GM23248 (cell line): ENCODE data around the gene CMTR1. TPM values are rescaled to one million over a fixed set of nuclear protein-coding genes. Genes with fewer than 3 reads are reported as not detected.

Source experiments
- DNase-seq: peaks from one replicate; pipeline ENCODE4 v3.0.0-alpha.2; 2015
- H2AFZ ChIP-seq: fragments of 200-600 bp; sonication (generic); 2 replicates; pipeline ENCODE4 v1.6.1; 2016; ENCODE audit warnings: antibody characterized with exemption
- H3F3A ChIP-seq: fragments of 200-600 bp; sonication (generic); 2 replicates; pipeline ENCODE4 v1.6.1; 2016; ENCODE audit warnings: mild to moderate bottlenecking, antibody characterized with exemption, mixed run types; ENCODE audit not compliant: insufficient read depth
- H3K27ac ChIP-seq: fragments of 200-600 bp; sonication (generic); 2 replicates; pipeline ENCODE4 v1.5.1; 2016; ENCODE audit warnings: mild to moderate bottlenecking
- H3K27me3 ChIP-seq: fragments of 200-600 bp; sonication (generic); replicated peaks from 2 replicates; pipeline ENCODE4 v1.6.1; 2016; ENCODE audit warnings: mild to moderate bottlenecking; ENCODE audit not compliant: insufficient read depth
- H3K36me3 ChIP-seq: fragments of 200-600 bp; sonication (generic); 2 replicates; pipeline ENCODE4 v1.6.1; 2016; ENCODE audit warnings: low read depth, mild to moderate bottlenecking
- H3K4me1 ChIP-seq: fragments of 200-600 bp; sonication (generic); 2 replicates; pipeline ENCODE4 v1.6.1; 2016; ENCODE audit warnings: mild to moderate bottlenecking; ENCODE audit not compliant: insufficient read depth
- H3K4me2 ChIP-seq: fragments of 200-600 bp; sonication (generic); one replicate; pipeline ENCODE4 v1.6.1; 2016; ENCODE audit warnings: mild to moderate bottlenecking; ENCODE audit not compliant: unreplicated experiment
- H3K4me3 ChIP-seq: fragments of 200-600 bp; sonication (generic); 2 replicates; pipeline ENCODE4 v1.5.1; 2016; ENCODE audit warnings: mild to moderate bottlenecking
- H3K79me2 ChIP-seq: fragments of 200-600 bp; sonication (generic); 2 replicates; pipeline ENCODE4 v1.6.1; 2016; ENCODE audit warnings: mild to moderate bottlenecking; ENCODE audit not compliant: insufficient read depth
- H3K9ac ChIP-seq: fragments of 200-600 bp; sonication (generic); 2 replicates; pipeline ENCODE4 v1.6.1; 2016; ENCODE audit warnings: mild to moderate bottlenecking
- H3K9me2 ChIP-seq: fragments of 200-600 bp; sonication (generic); 2 replicates; pipeline ENCODE4 v1.6.1; 2016; ENCODE audit warnings: mixed run types, mild to moderate bottlenecking, moderate library complexity; ENCODE audit not compliant: insufficient read depth
- H3K9me3 ChIP-seq: fragments of 200-600 bp; sonication (generic); one replicate; pipeline ENCODE4 v1.6.1; 2017; ENCODE audit warnings: low read depth
- H4K20me1 ChIP-seq: fragments of 200-600 bp; sonication (generic); 2 replicates; pipeline ENCODE4 v1.6.0; 2016; ENCODE audit not compliant: insufficient read depth
- EZH2 ChIP-seq: fragments of 200-600 bp; sonication (generic); IDR thresholded peaks from 2 replicates; pipeline ENCODE4 v1.6.1; 2018; ENCODE audit warnings: antibody characterized with exemption, mild to moderate bottlenecking; ENCODE audit not compliant: insufficient read depth, poor library complexity, severe bottlenecking
- EZH2phosphoT487 ChIP-seq: fragments of 200-600 bp; sonication (generic); IDR thresholded peaks from 2 replicates; pipeline ENCODE4 v1.6.1; 2018; ENCODE audit warnings: antibody characterized with exemption, moderate library complexity, mild to moderate bottlenecking, low read depth; ENCODE audit not compliant: insufficient read depth
- WGBS, 2 experiments: methylation state at CpG; one replicate each; pipeline ENCODE4 v1.1.6; 2015 to 2017; ENCODE audit warnings: low lambda C conversion rate in 2 of 2, low coverage in 1 of 2; ENCODE audit errors: missing lambda C conversion rate in 2 of 2; 5-methylcytosine and 5-hydroxymethylcytosine counted together
- in situ Hi-C: fragments of 300-500 bp; cut with MboI; formaldehyde crosslinking; loops from 2 replicates; pipeline ENCODE4 v1.15.0; 2020
- polyA plus RNA-seq: library from polyadenylated mRNA; unstranded; fragments of >200 nt; fragmentation: Nextera tagmentation; extraction: Ambion mirVana; gene quantifications from 2 replicates; pipeline ENCODE4 v1.2.1, GENCODE V29; 2016
- total RNA-seq: library from RNA; depleted of rRNA; stranded (reverse); fragments of >200 nt; shearing (Covaris generic); gene quantifications from 2 replicates; pipeline ENCODE4 v1.2.3, GENCODE V29; 2014

CMTR1 gene
- total and polyA plus RNA-seq, 2 experiments from 2014 or later = 16.1 to 46.3 TPM

GRCh38 chr6:37503309-37503965, 70.4 kb downstream of the CMTR1 start:
- no peak for DNase-seq
- H2AFZ ChIP-seq = no peak overlapping the region
- in situ Hi-C loops = no loop called here

GRCh38 chr6:37504024-37504423, 71.0 kb downstream of the CMTR1 start:
- 0 out of 2 replicates have a peak, but pooled peaks cover 10% of the 10 kb centered on the region for H3K27me3 ChIP-seq
- in situ Hi-C loops = no loop called here
- TF ChIP-seq EZH2phosphoT487 (no peak), EZH2 (no peak)
- H3K4me1 ChIP-seq = no peaks in the 10 kb centered on the region
- H3K27ac ChIP-seq = no peak overlapping the region
- WGBS, 2 experiments = 68 to 72% methylated on average over 2 of the region's 2 CpGs
- no peaks in the 10 kb centered on the region for H4K20me1 ChIP-seq
- no peak overlapping the region for H2AFZ ChIP-seq
- no peak overlapping the region for H3K4me3 ChIP-seq
- H3K79me2 ChIP-seq = no peaks in the 10 kb centered on the region
- no peak overlapping the region for H3K9ac ChIP-seq
- no peaks in the 10 kb centered on the region for H3K9me3 ChIP-seq
- no peaks in the 10 kb centered on the region for H3K9me2 ChIP-seq
- H3F3A ChIP-seq = no peaks in the 10 kb centered on the region
- DNase-seq = no peak
- H3K4me2 ChIP-seq = no peak overlapping the region
- H3K36me3 ChIP-seq = no peaks in the 10 kb centered on the region

More at GRCh38 chr6:37503309-37503965, 70.4 kb downstream of the CMTR1 start:
- Histone ChIP-seq H3K4me2 (no peak overlapping the region), H3K27me3 (0 out of 2 replicates have a peak, but pooled peaks cover 10% of the 10 kb centered on the region), H3K27ac (no peak overlapping the region), H3K36me3 (no peaks in the 10 kb centered on the region), H3F3A (no peaks in the 10 kb centered on the region), H4K20me1 (no peaks in the 10 kb centered on the region), H3K79me2 (no peaks in the 10 kb centered on the region), H3K9ac (no peak overlapping the region), H3K9me2 (no peaks in the 10 kb centered on the region), H3K4me3 (no peak overlapping the region), H3K9me3 (no peaks in the 10 kb centered on the region), H3K4me1 (no peaks in the 10 kb centered on the region)
- no peak for TF ChIP-seq EZH2
- no peak for TF ChIP-seq EZH2phosphoT487
- 59 to 67% methylated on average over 7 of the region's 7 CpGs for WGBS, 2 experiments

- Histone ChIP-seq H3K9ac (no peak overlapping the region), H3K36me3 (no peaks in the 10 kb centered on the region), H3K4me3 (no peak overlapping the region), H2AFZ (no peak overlapping the region), H3K79me2 (no peaks in the 10 kb centered on the region), H3K4me2 (no peak overlapping the region), H3K9me2 (no peaks in the 10 kb centered on the region), H3F3A (no peaks in the 10 kb centered on the region), H3K9me3 (no peaks in the 10 kb centered on the region), H3K27ac (no peak overlapping the region), H3K27me3 (peaks cover 14% of the 10 kb centered on the region; the same call in 1 of the 2 replicates), H4K20me1 (no peaks in the 10 kb centered on the region), H3K4me1 (no peaks in the 10 kb centered on the region)
- TF ChIP-seq EZH2 (no peak), EZH2phosphoT487 (no peak)
- DNase-seq = no peak
- in situ Hi-C loops = no loop called here
- 67 to 70% methylated on average over 4 of the region's 4 CpGs for WGBS, 2 experiments
These were observed 73.5 kb downstream of the CMTR1 start for GRCh38 chr6:37506479-37506878.

- Histone ChIP-seq H2AFZ (no peak overlapping the region), H3K9ac (no peak overlapping the region), H3K4me2 (no peak overlapping the region), H3K27ac (no peak overlapping the region), H4K20me1 (no peaks in the 10 kb centered on the region), H3F3A (no peaks in the 10 kb centered on the region), H3K36me3 (no peaks in the 10 kb centered on the region), H3K27me3 (peaks cover 18% of the 10 kb centered on the region; the same call in 1 of the 2 replicates), H3K9me3 (no peaks in the 10 kb centered on the region), H3K9me2 (no peaks in the 10 kb centered on the region), H3K4me3 (no peak overlapping the region), H3K79me2 (no peaks in the 10 kb centered on the region), H3K4me1 (no peaks in the 10 kb centered on the region)
- in situ Hi-C loops = no loop called here
- TF ChIP-seq EZH2 = no peak
- TF ChIP-seq EZH2phosphoT487 = no peak
- no peak for DNase-seq
- WGBS, 2 experiments = 55 to 61% methylated on average over 5 of the region's 5 CpGs
These were observed 74.1 kb downstream of the CMTR1 start for GRCh38 chr6:37507077-37507476.
